ENCODE measurements around the gene LRBA.
"Not testable (repeated sequence)": the region's sequence is repeated elsewhere in the genome, so short reads cannot be mapped to it uniquely, and the experiment has no call there.

LRBA gene

DNA sequence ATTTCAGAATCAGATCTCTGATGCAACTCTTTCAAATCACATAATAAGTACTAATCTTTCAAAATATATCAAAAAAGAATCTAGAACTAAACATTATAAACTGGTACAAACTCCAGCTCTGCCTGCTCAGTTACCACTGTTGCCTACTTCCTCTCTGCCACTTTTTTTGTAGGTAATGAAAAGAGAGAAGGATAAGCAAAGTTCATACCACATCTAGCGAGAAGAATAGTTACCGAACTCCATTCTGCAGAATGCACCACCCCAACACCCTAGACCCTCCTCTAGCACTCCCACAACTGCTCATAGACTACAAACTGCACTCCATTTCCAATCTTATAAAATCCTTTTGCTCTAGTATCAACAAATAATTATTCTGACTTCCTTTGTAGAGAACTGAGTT lies 19.7 kb upstream of the LRBA start:
- no peak overlapping the region for H3K4me3 ChIP-seq (replicated peaks; ENCODE audit: low read depth, low read length)
- TF ChIP-seq, protein P1, sequence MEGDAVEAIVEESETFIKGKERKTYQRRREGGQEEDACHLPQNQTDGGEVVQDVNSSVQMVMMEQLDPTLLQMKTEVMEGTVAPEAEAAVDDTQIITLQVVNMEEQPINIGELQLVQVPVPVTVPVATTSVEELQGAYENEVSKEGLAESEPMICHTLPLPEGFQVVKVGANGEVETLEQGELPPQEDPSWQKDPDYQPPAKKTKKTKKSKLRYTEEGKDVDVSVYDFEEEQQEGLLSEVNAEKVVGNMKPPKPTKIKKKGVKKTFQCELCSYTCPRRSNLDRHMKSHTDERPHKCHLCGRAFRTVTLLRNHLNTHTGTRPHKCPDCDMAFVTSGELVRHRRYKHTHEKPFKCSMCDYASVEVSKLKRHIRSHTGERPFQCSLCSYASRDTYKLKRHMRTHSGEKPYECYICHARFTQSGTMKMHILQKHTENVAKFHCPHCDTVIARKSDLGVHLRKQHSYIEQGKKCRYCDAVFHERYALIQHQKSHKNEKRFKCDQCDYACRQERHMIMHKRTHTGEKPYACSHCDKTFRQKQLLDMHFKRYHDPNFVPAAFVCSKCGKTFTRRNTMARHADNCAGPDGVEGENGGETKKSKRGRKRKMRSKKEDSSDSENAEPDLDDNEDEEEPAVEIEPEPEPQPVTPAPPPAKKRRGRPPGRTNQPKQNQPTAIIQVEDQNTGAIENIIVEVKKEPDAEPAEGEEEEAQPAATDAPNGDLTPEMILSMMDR (IDR thresholded peaks at IDR 0.05; ENCODE audit: low read depth, low read length, missing control alignments), result no peak
- DNase-seq (ENCODE audit: extremely low read depth, low read depth), result no peak

- TF ChIP-seq, protein P1 (IDR thresholded peaks at IDR 0.05; ENCODE audit: low read depth, low read length, missing control alignments), result no peak
- no peak overlapping the region for H3K4me3 ChIP-seq (replicated peaks; ENCODE audit: low read depth, low read length)
- DNase-seq (ENCODE audit: extremely low read depth, low read depth), result no peak
Measured at GRCh38 chr4:151031831-151032605, 16.9 kb upstream of the LRBA start.

DNA sequence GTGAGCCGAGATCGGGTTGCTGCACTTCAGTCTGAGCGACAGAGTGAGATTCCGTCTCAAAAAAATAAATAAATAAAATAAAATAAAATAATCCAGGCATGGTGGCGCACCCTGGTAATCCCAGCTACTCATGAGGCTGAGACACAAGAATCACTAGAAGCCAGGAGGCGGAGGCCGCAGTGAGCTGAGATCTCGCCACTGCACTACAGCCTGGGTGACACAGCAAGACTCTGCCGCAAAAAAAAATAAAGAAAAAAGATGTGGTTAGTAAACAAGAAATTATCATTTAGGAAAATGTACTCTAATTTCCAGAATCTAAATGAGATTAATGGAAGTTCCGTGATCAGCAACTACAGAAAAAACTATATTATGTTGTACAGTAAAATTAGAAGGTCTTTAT lies 14.5 kb upstream of the LRBA start:
- no peak overlapping the region for H3K4me3 ChIP-seq (replicated peaks; ENCODE audit: low read depth, low read length)
- TF ChIP-seq, protein P1 (IDR thresholded peaks at IDR 0.05; ENCODE audit: low read depth, low read length, missing control alignments), result no peak
- DNase-seq (ENCODE audit: extremely low read depth, low read depth), result no peak

DNA sequence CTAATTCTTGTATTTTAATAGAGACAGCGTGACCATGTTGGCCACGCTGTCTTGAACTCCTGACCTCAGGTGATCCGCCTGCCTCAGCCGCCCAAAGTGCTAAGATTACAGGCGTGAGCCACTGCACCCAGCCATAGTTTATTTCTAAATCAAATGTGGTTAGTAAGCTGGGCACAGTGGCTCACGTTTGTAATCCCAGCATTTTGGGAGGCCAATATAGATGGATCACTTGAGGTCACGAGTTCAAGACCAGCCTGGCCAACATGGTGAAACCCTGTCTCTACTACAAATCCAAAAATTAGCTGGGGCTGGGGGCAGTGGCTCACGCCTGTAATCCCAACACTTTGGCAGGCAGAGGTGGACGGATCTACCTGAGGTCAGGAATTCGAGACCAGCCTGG lies 13.9 kb upstream of the LRBA start:
- not testable (repeated sequence) for DNase-seq (ENCODE audit: extremely low read depth, low read depth); H3K4me3 ChIP-seq (replicated peaks; ENCODE audit: low read depth, low read length)

DNA sequence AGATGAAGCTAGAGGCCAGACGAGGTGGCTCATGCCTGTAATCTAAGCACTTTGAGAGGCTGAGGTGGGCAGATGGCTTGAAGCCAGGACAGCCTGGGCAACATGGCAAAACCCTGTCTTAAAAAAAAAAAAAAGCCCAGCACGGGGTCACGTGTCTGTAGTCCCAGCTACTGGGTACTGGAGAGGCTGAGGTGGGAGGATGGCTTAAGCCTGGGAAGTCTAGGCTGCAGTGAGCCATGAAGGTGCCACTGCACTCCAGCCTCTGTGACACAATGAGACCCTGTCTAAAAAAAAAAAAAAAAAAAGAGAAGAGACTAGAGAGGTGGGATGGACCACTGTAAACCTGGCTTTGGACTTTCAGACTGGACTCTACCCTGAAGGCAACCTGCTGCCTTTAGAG lies 10.7 kb upstream of the LRBA start:
- H3K4me3 ChIP-seq (replicated peaks; ENCODE audit: low read depth, low read length), result no peak overlapping the region
- TF ChIP-seq, protein P1 (IDR thresholded peaks at IDR 0.05; ENCODE audit: low read depth, low read length, missing control alignments), result no peak
- DNase-seq (ENCODE audit: extremely low read depth, low read depth), result no peak

GRCh38 chr4:151022586-151022985 lies 7.5 kb upstream of the LRBA start:
- DNase-seq (ENCODE audit: extremely low read depth, low read depth), result no peak
- no peak overlapping the region for H3K4me3 ChIP-seq (replicated peaks; ENCODE audit: low read depth, low read length)
- TF ChIP-seq, protein P1 (IDR thresholded peaks at IDR 0.05; ENCODE audit: low read depth, low read length, missing control alignments), result no peak

- no peak overlapping the region for H3K4me3 ChIP-seq (replicated peaks; ENCODE audit: low read depth, low read length)
- TF ChIP-seq, protein P1 (IDR thresholded peaks at IDR 0.05; ENCODE audit: low read depth, low read length, missing control alignments), result no peak
- DNase-seq (ENCODE audit: extremely low read depth, low read depth), result no peak
Measured at GRCh38 chr4:151021637-151022334, 6.7 kb upstream of the LRBA start.
